K562 (cell line): ENCODE data around the gene IFI27L1. TPM values are rescaled to one million over a fixed set of nuclear protein-coding genes. Genes with fewer than 3 reads are reported as not detected.

ENCODE experiments used
- ATAC-seq: fragments of 200-7000 bp; cut with Tn5 transposase; 3 replicates; pipeline ENCODE4 v1.9.1; 2020; ENCODE audit warnings: moderate library complexity
- BruUV-seq: library from RNA; stranded (reverse); fragments of 400-500 nt; replicated peaks from 2 replicates; lab custom pipeline; 2021; lab: Mats Ljungman, UMichigan
- CTCF ChIA-PET: fragments of 300-600 bp; formaldehyde crosslinking; extraction: SDS; loops from one replicate; lab custom pipeline; 2021; ENCODE audit warnings: low intra/inter-chr PET ratio; lab: Yijun Ruan, JAX
- POLR2A ChIA-PET: fragments of 300-600, 350-650 bp; sonication (Branson Sonifier 250); formaldehyde crosslinking; extraction: SDS; loops from one replicate; lab custom pipeline; 2021; ENCODE audit warnings: antibody characterized with exemption, inconsistent platforms; lab: Yijun Ruan, JAX
- DNase-seq, 4 experiments: peaks; one replicate each; pipeline versions ENCODE4 v3.0.0 to v3.0.0-alpha.2; 2011 to 2018; ENCODE audit warnings: low spot score in 3 of 4, mixed read lengths in 3 of 4; ENCODE audit errors: extremely low read depth in 1 of 4
- FAIRE-seq: peaks from 2 replicates; lab custom pipeline; 2011; peaks lifted over from hg19 to GRCh38; lab: Jason Lieb, UNC
- H2AFZ ChIP-seq: 2 replicates; pipeline ENCODE4 v1.6.0; 2011; ENCODE audit warnings: low read depth, low read length, control low read depth, inconsistent platforms
- H3K27ac ChIP-seq: fragments of 200-600 bp; 3 replicates; pipeline ENCODE4 v1.8.0; 2011; ENCODE audit warnings: low read depth, mild to moderate bottlenecking, control low read depth, inconsistent platforms, low read length, moderate library complexity, mixed read lengths; ENCODE audit errors: extremely low read depth
- H3K27me3 ChIP-seq, 2 experiments: fragments of 300-600 bp in 1 of 2; 2 replicates in 1 of 2; 3 replicates in 1 of 2; pipeline versions ENCODE4 v1.6.0 to v1.8.0; 2011; ENCODE audit warnings: inconsistent platforms in 2 of 2, low read length in 2 of 2, mild to moderate bottlenecking in 1 of 2, mixed read lengths in 1 of 2, moderate library complexity in 1 of 2; ENCODE audit not compliant: control insufficient read depth in 2 of 2, insufficient read depth in 2 of 2
- H3K36me3 ChIP-seq: fragments of 300-600 bp; 3 replicates; pipeline ENCODE4 v1.8.0; 2011; ENCODE audit warnings: mild to moderate bottlenecking, low read length, inconsistent platforms; ENCODE audit not compliant: control insufficient read depth, insufficient read depth
- H3K4me1 ChIP-seq, 2 experiments: fragments of 200-600 bp in 1 of 2; replicated peaks in 1 of 2; 2 replicates in 1 of 2; 3 replicates in 1 of 2; pipeline versions ENCODE4 v1.5.1 to v1.8.0; 2011; ENCODE audit warnings: inconsistent platforms in 2 of 2, low read length in 2 of 2, mild to moderate bottlenecking in 1 of 2, mixed read lengths in 1 of 2, moderate library complexity in 1 of 2; ENCODE audit not compliant: control insufficient read depth in 2 of 2, insufficient read depth in 2 of 2
- H3K4me2 ChIP-seq: 2 replicates; pipeline ENCODE4 v1.6.1; 2011; ENCODE audit warnings: low read length, control low read depth, inconsistent platforms, mixed read lengths; ENCODE audit not compliant: insufficient read depth
- H3K4me3 ChIP-seq: fragments of 200-600 bp; sonication (generic), shearing (Covaris generic); 2 replicates; pipeline ENCODE4 v1.5.1; 2016; ENCODE audit warnings: control low read depth, inconsistent platforms
- H3K79me2 ChIP-seq: fragments of 200-600 bp; 3 replicates; pipeline ENCODE4 v1.8.0; 2011; ENCODE audit warnings: low read length, inconsistent platforms; ENCODE audit not compliant: control insufficient read depth, insufficient read depth
- H3K9ac ChIP-seq, 2 experiments: 2 replicates each; pipeline versions ENCODE4 v1.6.0 to v1.6.1; 2011; ENCODE audit warnings: low read depth in 2 of 2, low read length in 2 of 2, control low read depth in 1 of 2, inconsistent platforms in 1 of 2, mild to moderate bottlenecking in 1 of 2, mixed read lengths in 1 of 2; ENCODE audit not compliant: insufficient read depth in 1 of 2
- H3K9me1 ChIP-seq: one replicate; pipeline ENCODE4 v1.6.0; 2011; ENCODE audit warnings: inconsistent platforms, mild to moderate bottlenecking, low read length, moderate library complexity; ENCODE audit not compliant: control insufficient read depth, insufficient read depth
- H3K9me3 ChIP-seq: replicated peaks from 2 replicates; pipeline ENCODE4 v1.5.1; 2011; ENCODE audit warnings: low read depth, low read length, inconsistent platforms; ENCODE audit not compliant: control insufficient read depth, insufficient read depth
- H4K20me1 ChIP-seq: replicated peaks from 2 replicates; pipeline ENCODE4 v1.6.1; 2011; ENCODE audit warnings: low read length, inconsistent platforms, mixed read lengths; ENCODE audit not compliant: control insufficient read depth, insufficient read depth
- CXXC5 ChIP-seq: fragments of 250-450 bp; sonication (Bioruptor Pico); IDR thresholded peaks from 2 replicates; pipeline ENCODE4 v1.8.0; 2022; ENCODE audit warnings: inconsistent platforms, mild to moderate bottlenecking, moderate library complexity
- DNMT1 ChIP-seq: fragments of 450-650 bp; IDR thresholded peaks from 2 replicates; pipeline ENCODE4 v1.6.1; 2016; ENCODE audit warnings: antibody characterized with exemption, mild to moderate bottlenecking
- ETV5 ChIP-seq: sonication (generic); formaldehyde crosslinking; IDR thresholded peaks from 2 replicates; pipeline ENCODE4 v1.4.0; 2020; ENCODE audit warnings: low read depth, mild to moderate bottlenecking, missing genetic modification reagents
- FOXJ3 ChIP-seq: sonication (generic); formaldehyde crosslinking; IDR thresholded peaks from 2 replicates; pipeline ENCODE4 v1.4.0; 2020; ENCODE audit warnings: mild to moderate bottlenecking, missing genetic modification reagents
- KDM4B ChIP-seq, 2 experiments: fragments of 450-650 bp in 1 of 2; sonication (generic) in 1 of 2; IDR thresholded peaks; 2 replicates each; pipeline ENCODE4 v1.6.1; 2016 to 2017; ENCODE audit warnings: borderline replicate concordance in 2 of 2, antibody characterized with exemption in 1 of 2, low read depth in 1 of 2, mild to moderate bottlenecking in 1 of 2
- MCM7 ChIP-seq, 2 experiments: fragments of 450-650 bp; IDR thresholded peaks; 2 replicates each; pipeline ENCODE4 v1.6.1; 2016 to 2018
- NCOA1 ChIP-seq: fragments of 450-650 bp; IDR thresholded peaks from 2 replicates; pipeline ENCODE4 v1.6.1; 2016; ENCODE audit warnings: low read depth
- PHB2 ChIP-seq: fragments of 450-650 bp; IDR thresholded peaks from 2 replicates; pipeline ENCODE4 v1.6.1; 2017; ENCODE audit warnings: low read depth
- PTRF ChIP-seq: fragments of 450-650 bp; IDR thresholded peaks from 2 replicates; pipeline ENCODE4 v1.6.1; 2016; ENCODE audit warnings: mild to moderate bottlenecking, missing genetic modification characterization, missing compliant biosample characterization
- PTTG1 ChIP-seq: fragments of 450-650 bp; IDR thresholded peaks from 2 replicates; pipeline ENCODE4 v1.6.1; 2016; ENCODE audit warnings: low read depth, mild to moderate bottlenecking, missing genetic modification characterization, missing compliant biosample characterization
- ZBTB5 ChIP-seq: fragments of 450-650 bp; IDR thresholded peaks from 2 replicates; pipeline ENCODE4 v1.6.1; 2017; ENCODE audit warnings: antibody characterized with exemption
- ZFX ChIP-seq: sonication (generic); formaldehyde crosslinking; IDR thresholded peaks from 2 replicates; pipeline ENCODE4 v1.8.0; 2022; ENCODE audit warnings: mild to moderate bottlenecking, missing genetic modification reagents, moderate library complexity
- ZNF197 ChIP-seq: fragments of 200-800 bp; sonication (Bioruptor generic); IDR thresholded peaks from 2 replicates; pipeline ENCODE4 v1.6.1; 2016; ENCODE audit warnings: low read depth, missing genetic modification characterization, missing compliant biosample characterization
- ZNF232 ChIP-seq: sonication (generic); formaldehyde crosslinking; IDR thresholded peaks from 2 replicates; pipeline ENCODE4 v1.8.0; 2022; ENCODE audit warnings: mild to moderate bottlenecking, missing genetic modification reagents
- ZNF316 ChIP-seq: fragments of 450-650 bp; IDR thresholded peaks from 2 replicates; pipeline ENCODE4 v1.6.1; 2016
- WGBS: fragments of 100-300 bp; shearing (Covaris generic); methylation state at CpG from one replicate; pipeline ENCODE4 v1.1.6; 2016; ENCODE audit warnings: low coverage, mixed read lengths; ENCODE audit not compliant: insufficient coverage; ENCODE audit errors: missing lambda C conversion rate; 5-methylcytosine and 5-hydroxymethylcytosine counted together
- in situ Hi-C: fragments of 300-500 bp; cut with MboI; formaldehyde crosslinking; loops from 4 replicates; pipeline ENCODE4 v1.15.0; 2018; ENCODE audit warnings: inconsistent platforms, mixed read lengths
- intact Hi-C: fragments of 100-400 bp; cut with micrococcal nuclease; formaldehyde crosslinking; loops from 2 replicates; pipeline ENCODE4 v1.14.2; 2022
- polyA plus RNA-seq, 8 experiments: library from polyadenylated mRNA; depleted of rRNA in 4 of 8; stranded (reverse) in 5 of 8; unstranded in 3 of 8; fragments of >200 nt; fragmentation: Nextera tagmentation in 2 of 8; fragmentation: Illumina TruSeq in 1 of 8; extraction: Ambion mirVana in 2 of 8; extraction: Trizol in 1 of 8; gene quantifications; 2 replicates each; pipeline versions ENCODE4 v1.2.1 to v1.2.3, GENCODE V29; 2011 to 2014; ENCODE audit warnings: inconsistent platforms in 1 of 8, missing spikeins in 1 of 8
- total RNA-seq, 7 experiments: library from RNA; depleted of rRNA in 6 of 7; stranded (reverse); fragments of >200 nt in 6 of 7; fragmentation: Illumina TruSeq in 2 of 7; extraction: Trizol in 2 of 7; gene quantifications; 2 replicates each; pipeline versions ENCODE4 v1.2.1 to v1.2.3, GENCODE V29; 2011 to 2021; ENCODE audit warnings: low replicate concordance in 1 of 7
- TF ChIP-seq, protein P1 (sequence below): fragments of 450-650 bp; IDR thresholded peaks from 2 replicates; pipeline ENCODE4 v1.6.1; 2017; ENCODE audit warnings: antibody characterized with exemption, mild to moderate bottlenecking
- TF ChIP-seq, protein P2 (sequence below): fragments of 450-650 bp; conservative IDR thresholded peaks from 2 replicates; pipeline ENCODE4 v1.6.1; 2016; ENCODE audit warnings: missing genetic modification characterization, low read depth, mild to moderate bottlenecking, missing compliant biosample characterization, moderate library complexity

IFI27L1 gene
- total and polyA plus RNA-seq, 9 of the 15 experiments (the other 6 are each of a cell fraction or from before 2014, with no cell fraction given) = 14.5 to 28.0 (median 23.8) TPM

DNA sequence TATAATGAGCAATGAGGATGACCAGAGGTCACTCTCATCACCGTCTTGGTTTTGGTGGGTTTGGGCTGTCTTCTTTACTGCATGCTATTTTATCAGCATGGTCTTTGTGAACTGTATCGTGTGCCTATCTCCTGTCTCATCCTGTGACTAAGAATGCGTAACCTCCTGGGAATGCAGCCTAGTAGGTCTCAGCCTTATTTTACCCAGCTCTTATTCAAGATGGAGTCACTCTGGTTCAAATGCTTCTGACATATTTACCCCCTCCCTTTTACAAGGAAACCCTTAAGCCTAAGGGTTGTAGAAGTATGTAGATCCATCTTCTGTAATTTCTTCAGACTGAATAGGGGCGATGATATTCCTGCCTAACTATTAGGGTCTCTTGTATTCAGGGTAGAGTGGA, 8.4 kb downstream of the IFI27L1 start:
- Histone ChIP-seq H3K4me1 (peaks cover 0 to 3% of the 10 kb centered on the region in 2 experiments; a peak in 2 of 5 replicates), H4K20me1 (no peaks in the 10 kb centered on the region), H3K9me3 (no peaks in the 10 kb centered on the region; the same call in 1 of the 2 replicates), H3K27ac (no peak overlapping the region), H3K9me1 (no peaks in the 10 kb centered on the region), H3K4me3 (no peak overlapping the region), H3K9ac (no peak overlapping the region), H3K79me2 (peaks cover 7% of the 10 kb centered on the region; the same call in 2 of the 3 replicates), H2AFZ (no peak overlapping the region), H3K36me3 (no peaks in the 10 kb centered on the region), H3K4me2 (no peak overlapping the region), H3K27me3 (no peaks in the 10 kb centered on the region)
- ATAC-seq (no peak), FAIRE-seq (no peak), DNase-seq (no peak)
- 55% methylated on average over 4 of the region's 4 CpGs for WGBS
- CTCF ChIA-PET = no interaction called here
- in situ Hi-C loops (no loop called here), intact Hi-C loops (no loop called here)
- BruUV-seq = no TSS peak
- POLR2A ChIA-PET = interaction anchor here (1.0 kb wide), 1 partner anchor 11 kb away, joined by 3 read pairs; no protein-coding TSS in a partner anchor
- TF ChIP-seq PTRF (tag) (peak; percentile 76; the same call in 1 of the 2 replicates), ZNF232 (CRISPR knock-in tag) (no peak), PTTG1 (peak; percentile 79; the same call in 1 of the 2 replicates), ZNF316 (no peak), ZNF197 (CRISPR knock-in tag) (no peak), ZBTB5 (no peak), FOXJ3 (CRISPR knock-in tag) (no peak), ZFX (no peak), KDM4B (IDR thresholded peaks at IDR 0.05; ENCODE audit: borderline replicate concordance in 2 of 2, low read depth in 1 of 2) (no peak), PHB2 (no peak), MCM7 (IDR thresholded peaks at IDR 0.05) (no peak), ETV5 (CRISPR knock-in tag) (no peak), NCOA1 (no peak), CXXC5 (peak; percentile 27; the same call in 1 of the 2 replicates), DNMT1 (no peak)
- TF ChIP-seq, protein P1, sequence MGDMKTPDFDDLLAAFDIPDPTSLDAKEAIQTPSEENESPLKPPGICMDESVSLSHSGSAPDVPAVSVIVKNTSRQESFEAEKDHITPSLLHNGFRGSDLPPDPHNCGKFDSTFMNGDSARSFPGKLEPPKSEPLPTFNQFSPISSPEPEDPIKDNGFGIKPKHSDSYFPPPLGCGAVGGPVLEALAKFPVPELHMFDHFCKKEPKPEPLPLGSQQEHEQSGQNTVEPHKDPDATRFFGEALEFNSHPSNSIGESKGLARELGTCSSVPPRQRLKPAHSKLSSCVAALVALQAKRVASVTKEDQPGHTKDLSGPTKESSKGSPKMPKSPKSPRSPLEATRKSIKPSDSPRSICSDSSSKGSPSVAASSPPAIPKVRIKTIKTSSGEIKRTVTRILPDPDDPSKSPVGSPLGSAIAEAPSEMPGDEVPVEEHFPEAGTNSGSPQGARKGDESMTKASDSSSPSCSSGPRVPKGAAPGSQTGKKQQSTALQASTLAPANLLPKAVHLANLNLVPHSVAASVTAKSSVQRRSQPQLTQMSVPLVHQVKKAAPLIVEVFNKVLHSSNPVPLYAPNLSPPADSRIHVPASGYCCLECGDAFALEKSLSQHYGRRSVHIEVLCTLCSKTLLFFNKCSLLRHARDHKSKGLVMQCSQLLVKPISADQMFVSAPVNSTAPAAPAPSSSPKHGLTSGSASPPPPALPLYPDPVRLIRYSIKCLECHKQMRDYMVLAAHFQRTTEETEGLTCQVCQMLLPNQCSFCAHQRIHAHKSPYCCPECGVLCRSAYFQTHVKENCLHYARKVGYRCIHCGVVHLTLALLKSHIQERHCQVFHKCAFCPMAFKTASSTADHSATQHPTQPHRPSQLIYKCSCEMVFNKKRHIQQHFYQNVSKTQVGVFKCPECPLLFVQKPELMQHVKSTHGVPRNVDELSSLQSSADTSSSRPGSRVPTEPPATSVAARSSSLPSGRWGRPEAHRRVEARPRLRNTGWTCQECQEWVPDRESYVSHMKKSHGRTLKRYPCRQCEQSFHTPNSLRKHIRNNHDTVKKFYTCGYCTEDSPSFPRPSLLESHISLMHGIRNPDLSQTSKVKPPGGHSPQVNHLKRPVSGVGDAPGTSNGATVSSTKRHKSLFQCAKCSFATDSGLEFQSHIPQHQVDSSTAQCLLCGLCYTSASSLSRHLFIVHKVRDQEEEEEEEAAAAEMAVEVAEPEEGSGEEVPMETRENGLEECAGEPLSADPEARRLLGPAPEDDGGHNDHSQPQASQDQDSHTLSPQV = peak; percentile 90
- TF ChIP-seq, protein P2, sequence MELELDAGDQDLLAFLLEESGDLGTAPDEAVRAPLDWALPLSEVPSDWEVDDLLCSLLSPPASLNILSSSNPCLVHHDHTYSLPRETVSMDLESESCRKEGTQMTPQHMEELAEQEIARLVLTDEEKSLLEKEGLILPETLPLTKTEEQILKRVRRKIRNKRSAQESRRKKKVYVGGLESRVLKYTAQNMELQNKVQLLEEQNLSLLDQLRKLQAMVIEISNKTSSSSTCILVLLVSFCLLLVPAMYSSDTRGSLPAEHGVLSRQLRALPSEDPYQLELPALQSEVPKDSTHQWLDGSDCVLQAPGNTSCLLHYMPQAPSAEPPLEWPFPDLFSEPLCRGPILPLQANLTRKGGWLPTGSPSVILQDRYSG (tag) = peak; percentile 61; the same call in 1 of the 2 replicates
